ENCODE data around the gene OR4D6.

GRCh38 chr11:59416613-59417012 is 40.1 kb upstream of the OR4D6 start:
- TF ChIP-seq, protein P1, sequence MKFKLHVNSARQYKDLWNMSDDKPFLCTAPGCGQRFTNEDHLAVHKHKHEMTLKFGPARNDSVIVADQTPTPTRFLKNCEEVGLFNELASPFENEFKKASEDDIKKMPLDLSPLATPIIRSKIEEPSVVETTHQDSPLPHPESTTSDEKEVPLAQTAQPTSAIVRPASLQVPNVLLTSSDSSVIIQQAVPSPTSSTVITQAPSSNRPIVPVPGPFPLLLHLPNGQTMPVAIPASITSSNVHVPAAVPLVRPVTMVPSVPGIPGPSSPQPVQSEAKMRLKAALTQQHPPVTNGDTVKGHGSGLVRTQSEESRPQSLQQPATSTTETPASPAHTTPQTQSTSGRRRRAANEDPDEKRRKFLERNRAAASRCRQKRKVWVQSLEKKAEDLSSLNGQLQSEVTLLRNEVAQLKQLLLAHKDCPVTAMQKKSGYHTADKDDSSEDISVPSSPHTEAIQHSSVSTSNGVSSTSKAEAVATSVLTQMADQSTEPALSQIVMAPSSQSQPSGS (CRISPR knock-in tag; IDR thresholded peaks at IDR 0.05; ENCODE audit: borderline replicate concordance, low read depth): no peak
- TF ChIP-seq, protein P2, sequence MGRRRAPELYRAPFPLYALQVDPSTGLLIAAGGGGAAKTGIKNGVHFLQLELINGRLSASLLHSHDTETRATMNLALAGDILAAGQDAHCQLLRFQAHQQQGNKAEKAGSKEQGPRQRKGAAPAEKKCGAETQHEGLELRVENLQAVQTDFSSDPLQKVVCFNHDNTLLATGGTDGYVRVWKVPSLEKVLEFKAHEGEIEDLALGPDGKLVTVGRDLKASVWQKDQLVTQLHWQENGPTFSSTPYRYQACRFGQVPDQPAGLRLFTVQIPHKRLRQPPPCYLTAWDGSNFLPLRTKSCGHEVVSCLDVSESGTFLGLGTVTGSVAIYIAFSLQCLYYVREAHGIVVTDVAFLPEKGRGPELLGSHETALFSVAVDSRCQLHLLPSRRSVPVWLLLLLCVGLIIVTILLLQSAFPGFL (CRISPR knock-in tag; IDR thresholded peaks at IDR 0.05; ENCODE audit: borderline replicate concordance): no peak
- TF ChIP-seq, protein P3, sequence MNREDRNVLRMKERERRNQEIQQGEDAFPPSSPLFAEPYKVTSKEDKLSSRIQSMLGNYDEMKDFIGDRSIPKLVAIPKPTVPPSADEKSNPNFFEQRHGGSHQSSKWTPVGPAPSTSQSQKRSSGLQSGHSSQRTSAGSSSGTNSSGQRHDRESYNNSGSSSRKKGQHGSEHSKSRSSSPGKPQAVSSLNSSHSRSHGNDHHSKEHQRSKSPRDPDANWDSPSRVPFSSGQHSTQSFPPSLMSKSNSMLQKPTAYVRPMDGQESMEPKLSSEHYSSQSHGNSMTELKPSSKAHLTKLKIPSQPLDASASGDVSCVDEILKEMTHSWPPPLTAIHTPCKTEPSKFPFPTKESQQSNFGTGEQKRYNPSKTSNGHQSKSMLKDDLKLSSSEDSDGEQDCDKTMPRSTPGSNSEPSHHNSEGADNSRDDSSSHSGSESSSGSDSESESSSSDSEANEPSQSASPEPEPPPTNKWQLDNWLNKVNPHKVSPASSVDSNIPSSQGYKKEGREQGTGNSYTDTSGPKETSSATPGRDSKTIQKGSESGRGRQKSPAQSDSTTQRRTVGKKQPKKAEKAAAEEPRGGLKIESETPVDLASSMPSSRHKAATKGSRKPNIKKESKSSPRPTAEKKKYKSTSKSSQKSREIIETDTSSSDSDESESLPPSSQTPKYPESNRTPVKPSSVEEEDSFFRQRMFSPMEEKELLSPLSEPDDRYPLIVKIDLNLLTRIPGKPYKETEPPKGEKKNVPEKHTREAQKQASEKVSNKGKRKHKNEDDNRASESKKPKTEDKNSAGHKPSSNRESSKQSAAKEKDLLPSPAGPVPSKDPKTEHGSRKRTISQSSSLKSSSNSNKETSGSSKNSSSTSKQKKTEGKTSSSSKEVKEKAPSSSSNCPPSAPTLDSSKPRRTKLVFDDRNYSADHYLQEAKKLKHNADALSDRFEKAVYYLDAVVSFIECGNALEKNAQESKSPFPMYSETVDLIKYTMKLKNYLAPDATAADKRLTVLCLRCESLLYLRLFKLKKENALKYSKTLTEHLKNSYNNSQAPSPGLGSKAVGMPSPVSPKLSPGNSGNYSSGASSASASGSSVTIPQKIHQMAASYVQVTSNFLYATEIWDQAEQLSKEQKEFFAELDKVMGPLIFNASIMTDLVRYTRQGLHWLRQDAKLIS (CRISPR knock-in tag; IDR thresholded peaks at IDR 0.05; ENCODE audit: borderline replicate concordance): no peak
- TF ChIP-seq ZNF219 (CRISPR knock-in tag; IDR thresholded peaks at IDR 0.05; ENCODE audit: borderline replicate concordance) (no peak), ZNF423 (CRISPR knock-in tag; IDR thresholded peaks at IDR 0.05) (no peak)
- TF ChIP-seq, protein P4, sequence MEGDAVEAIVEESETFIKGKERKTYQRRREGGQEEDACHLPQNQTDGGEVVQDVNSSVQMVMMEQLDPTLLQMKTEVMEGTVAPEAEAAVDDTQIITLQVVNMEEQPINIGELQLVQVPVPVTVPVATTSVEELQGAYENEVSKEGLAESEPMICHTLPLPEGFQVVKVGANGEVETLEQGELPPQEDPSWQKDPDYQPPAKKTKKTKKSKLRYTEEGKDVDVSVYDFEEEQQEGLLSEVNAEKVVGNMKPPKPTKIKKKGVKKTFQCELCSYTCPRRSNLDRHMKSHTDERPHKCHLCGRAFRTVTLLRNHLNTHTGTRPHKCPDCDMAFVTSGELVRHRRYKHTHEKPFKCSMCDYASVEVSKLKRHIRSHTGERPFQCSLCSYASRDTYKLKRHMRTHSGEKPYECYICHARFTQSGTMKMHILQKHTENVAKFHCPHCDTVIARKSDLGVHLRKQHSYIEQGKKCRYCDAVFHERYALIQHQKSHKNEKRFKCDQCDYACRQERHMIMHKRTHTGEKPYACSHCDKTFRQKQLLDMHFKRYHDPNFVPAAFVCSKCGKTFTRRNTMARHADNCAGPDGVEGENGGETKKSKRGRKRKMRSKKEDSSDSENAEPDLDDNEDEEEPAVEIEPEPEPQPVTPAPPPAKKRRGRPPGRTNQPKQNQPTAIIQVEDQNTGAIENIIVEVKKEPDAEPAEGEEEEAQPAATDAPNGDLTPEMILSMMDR (IDR thresholded peaks at IDR 0.05): no peak
- TF ChIP-seq, protein P5, sequence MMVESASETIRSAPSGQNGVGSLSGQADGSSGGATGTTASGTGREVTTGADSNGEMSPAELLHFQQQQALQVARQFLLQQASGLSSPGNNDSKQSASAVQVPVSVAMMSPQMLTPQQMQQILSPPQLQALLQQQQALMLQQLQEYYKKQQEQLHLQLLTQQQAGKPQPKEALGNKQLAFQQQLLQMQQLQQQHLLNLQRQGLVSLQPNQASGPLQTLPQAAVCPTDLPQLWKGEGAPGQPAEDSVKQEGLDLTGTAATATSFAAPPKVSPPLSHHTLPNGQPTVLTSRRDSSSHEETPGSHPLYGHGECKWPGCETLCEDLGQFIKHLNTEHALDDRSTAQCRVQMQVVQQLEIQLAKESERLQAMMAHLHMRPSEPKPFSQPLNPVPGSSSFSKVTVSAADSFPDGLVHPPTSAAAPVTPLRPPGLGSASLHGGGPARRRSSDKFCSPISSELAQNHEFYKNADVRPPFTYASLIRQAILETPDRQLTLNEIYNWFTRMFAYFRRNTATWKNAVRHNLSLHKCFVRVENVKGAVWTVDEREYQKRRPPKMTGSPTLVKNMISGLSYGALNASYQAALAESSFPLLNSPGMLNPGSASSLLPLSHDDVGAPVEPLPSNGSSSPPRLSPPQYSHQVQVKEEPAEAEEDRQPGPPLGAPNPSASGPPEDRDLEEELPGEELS (CRISPR knock-in tag; IDR thresholded peaks at IDR 0.05): no peak
